ENCODE data around the gene CEP70. TPM values are rescaled to one million over a fixed set of nuclear protein-coding genes. Genes with fewer than 3 reads are reported as not detected.

CEP70 gene
- total and polyA plus RNA-seq, 2 donors (not counting 1 experiment from before 2014, with no cell fraction given): 1.00 to 9.6 TPM

DNA sequence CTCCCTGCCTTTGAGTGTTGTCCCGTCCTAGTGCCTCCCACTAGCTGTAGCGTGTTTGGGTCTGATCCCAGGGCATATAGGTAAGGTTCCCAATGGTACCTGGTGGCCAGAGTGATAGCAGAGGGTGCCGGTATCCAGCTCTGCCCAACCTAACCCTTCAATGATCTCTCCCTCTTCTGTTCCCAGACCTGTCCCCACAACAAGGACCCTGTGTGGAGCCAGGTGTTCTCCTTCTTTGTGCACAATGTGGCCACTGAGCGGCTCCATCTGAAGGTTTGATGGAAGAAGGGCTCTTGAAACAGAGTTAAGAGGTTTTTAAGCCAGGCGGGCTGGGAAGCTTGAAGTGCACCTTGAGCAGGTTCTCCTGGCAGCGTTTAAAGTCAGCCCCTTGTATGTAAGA, 124.2 kb downstream of the CEP70 start:
- Histone ChIP-seq H3K4me1 (ENCODE audit: control insufficient read depth in 2 of 2, insufficient read depth in 2 of 2, low read length in 2 of 2) (no peaks in the 10 kb centered on the region), H2AFZ (ENCODE audit: insufficient read depth, low read depth, low read length, poor library complexity, severe bottlenecking) (no peak overlapping the region), H3K27ac (ENCODE audit: low read length in 2 of 2) (no peak overlapping the region), H3K4me2 (replicated peaks; ENCODE audit: low read depth, low read length, poor library complexity, severe bottlenecking) (no peak overlapping the region), H3K9ac (ENCODE audit: low read length) (no peak overlapping the region), H3K27me3 (replicated peaks in 1 of 4; ENCODE audit: control extremely low read depth in 1 of 4, control insufficient read depth in 3 of 4, insufficient read depth in 4 of 4, low read length in 3 of 4) (no peaks in the 10 kb centered on the region), H3K9me3 (ENCODE audit: control extremely low read depth in 1 of 3, control insufficient read depth in 2 of 3, insufficient read depth in 1 of 3, low read length in 2 of 3) (peaks cover 0 to 3% (median 0%) of the 10 kb centered on the region in 3 donors), H3K4me3 (ENCODE audit: control extremely low read depth in 1 of 5, extremely low read depth in 1 of 5, insufficient read depth in 1 of 5, low read depth in 2 of 5, low read length in 4 of 5) (no peak overlapping the region), H4K20me1 (ENCODE audit: control insufficient read depth, insufficient read depth, low read length, poor library complexity, severe bottlenecking) (no peaks in the 10 kb centered on the region), H3K79me2 (ENCODE audit: control insufficient read depth, insufficient read depth, low read length) (no peaks in the 10 kb centered on the region), H3K36me3 (replicated peaks in 1 of 2; ENCODE audit: control extremely low read depth in 1 of 2, control insufficient read depth in 1 of 2, extremely low read depth in 1 of 2, insufficient read depth in 2 of 2, low read length in 1 of 2) (no peaks in the 10 kb centered on the region)
- ChIA-PET POLR2A (no interaction called here), CTCF (no interaction called here)
- H3K27ac Mint-ChIP-seq: no peak overlapping the region
- TF ChIP-seq EZH2 (IDR thresholded peaks at IDR 0.05; ENCODE audit: borderline replicate concordance, insufficient read depth, low read depth, low read length, poor library complexity, severe bottlenecking): no peak
- TF ChIP-seq, protein P1, sequence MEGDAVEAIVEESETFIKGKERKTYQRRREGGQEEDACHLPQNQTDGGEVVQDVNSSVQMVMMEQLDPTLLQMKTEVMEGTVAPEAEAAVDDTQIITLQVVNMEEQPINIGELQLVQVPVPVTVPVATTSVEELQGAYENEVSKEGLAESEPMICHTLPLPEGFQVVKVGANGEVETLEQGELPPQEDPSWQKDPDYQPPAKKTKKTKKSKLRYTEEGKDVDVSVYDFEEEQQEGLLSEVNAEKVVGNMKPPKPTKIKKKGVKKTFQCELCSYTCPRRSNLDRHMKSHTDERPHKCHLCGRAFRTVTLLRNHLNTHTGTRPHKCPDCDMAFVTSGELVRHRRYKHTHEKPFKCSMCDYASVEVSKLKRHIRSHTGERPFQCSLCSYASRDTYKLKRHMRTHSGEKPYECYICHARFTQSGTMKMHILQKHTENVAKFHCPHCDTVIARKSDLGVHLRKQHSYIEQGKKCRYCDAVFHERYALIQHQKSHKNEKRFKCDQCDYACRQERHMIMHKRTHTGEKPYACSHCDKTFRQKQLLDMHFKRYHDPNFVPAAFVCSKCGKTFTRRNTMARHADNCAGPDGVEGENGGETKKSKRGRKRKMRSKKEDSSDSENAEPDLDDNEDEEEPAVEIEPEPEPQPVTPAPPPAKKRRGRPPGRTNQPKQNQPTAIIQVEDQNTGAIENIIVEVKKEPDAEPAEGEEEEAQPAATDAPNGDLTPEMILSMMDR (IDR thresholded peaks at IDR 0.05): no peak
- 78% methylated on average over 4 of the region's 6 CpGs for WGBS (ENCODE audit: insufficient coverage)
- no peak for DNase-seq
- no peaks in the 10 kb centered on the region for H3K9me3 Mint-ChIP-seq (ENCODE audit: insufficient read depth)
- peaks cover 18% of the 10 kb centered on the region for H3K27me3 Mint-ChIP-seq
- H3K4me1 Mint-ChIP-seq: no peaks in the 10 kb centered on the region
- no peak overlapping the region for H3K4me3 Mint-ChIP-seq
- intact Hi-C loops (cut with micrococcal nuclease): no loop called here
- no peak for ATAC-seq (ENCODE audit: low read depth)

DNA sequence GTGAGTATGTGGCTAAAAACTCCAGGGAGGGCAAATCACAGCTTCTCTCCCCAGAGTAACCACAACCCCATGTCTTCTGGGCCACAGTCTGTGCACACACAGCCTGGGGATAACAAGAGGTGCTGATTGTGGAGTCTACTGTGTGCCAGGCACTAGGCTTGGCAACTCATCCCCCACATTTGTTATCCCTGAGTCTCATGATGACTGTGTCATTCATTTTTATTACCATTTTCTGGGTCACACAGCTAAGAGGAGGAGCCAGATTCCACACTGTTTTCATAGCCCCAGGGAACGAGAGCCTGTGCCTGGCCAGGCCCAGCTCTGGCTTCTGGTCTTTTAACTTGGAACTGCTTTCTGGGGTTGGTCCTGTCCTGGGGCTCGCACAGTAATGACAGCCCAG, 125.2 kb downstream of the CEP70 start:
- H2AFZ ChIP-seq (ENCODE audit: insufficient read depth, low read depth, low read length, poor library complexity, severe bottlenecking): no peak overlapping the region
- H3K36me3 ChIP-seq (replicated peaks in 1 of 2; ENCODE audit: control extremely low read depth in 1 of 2, control insufficient read depth in 1 of 2, extremely low read depth in 1 of 2, insufficient read depth in 2 of 2, low read length in 1 of 2): no peaks in the 10 kb centered on the region
- Mint-ChIP-seq H3K27me3 (peaks cover 18% of the 10 kb centered on the region), H3K4me3 (no peak overlapping the region), H3K4me1 (no peaks in the 10 kb centered on the region), H3K9me3 (ENCODE audit: insufficient read depth) (no peaks in the 10 kb centered on the region), H3K27ac (no peak overlapping the region)
- H3K4me3 ChIP-seq (ENCODE audit: control extremely low read depth in 1 of 5, extremely low read depth in 1 of 5, insufficient read depth in 1 of 5, low read depth in 2 of 5, low read length in 4 of 5): no peak overlapping the region
- no peaks in the 10 kb centered on the region for H4K20me1 ChIP-seq (ENCODE audit: control insufficient read depth, insufficient read depth, low read length, poor library complexity, severe bottlenecking)
- no peak overlapping the region for H3K9ac ChIP-seq (ENCODE audit: low read length)
- no peak for TF ChIP-seq EZH2 (IDR thresholded peaks at IDR 0.05; ENCODE audit: borderline replicate concordance, insufficient read depth, low read depth, low read length, poor library complexity, severe bottlenecking)
- TF ChIP-seq, protein P1 (IDR thresholded peaks at IDR 0.05): no peak
- H3K4me1 ChIP-seq (ENCODE audit: control insufficient read depth in 2 of 2, insufficient read depth in 2 of 2, low read length in 2 of 2): no peaks in the 10 kb centered on the region
- no peaks in the 10 kb centered on the region for H3K27me3 ChIP-seq (replicated peaks in 1 of 4; ENCODE audit: control extremely low read depth in 1 of 4, control insufficient read depth in 3 of 4, insufficient read depth in 4 of 4, low read length in 3 of 4)
- ATAC-seq (ENCODE audit: low read depth): no peak
- no peaks in the 10 kb centered on the region for H3K79me2 ChIP-seq (ENCODE audit: control insufficient read depth, insufficient read depth, low read length)
- CTCF ChIA-PET: no interaction called here
- H3K4me2 ChIP-seq (replicated peaks; ENCODE audit: low read depth, low read length, poor library complexity, severe bottlenecking): no peak overlapping the region
- no peak for DNase-seq
- intact Hi-C loops (cut with micrococcal nuclease): no loop called here
- no peak overlapping the region for H3K27ac ChIP-seq (ENCODE audit: low read length in 2 of 2)
- 92% methylated on average over 1 of the region's 2 CpGs for WGBS (ENCODE audit: insufficient coverage)
- POLR2A ChIA-PET: no interaction called here
- H3K9me3 ChIP-seq (ENCODE audit: control extremely low read depth in 1 of 3, control insufficient read depth in 2 of 3, insufficient read depth in 1 of 3, low read length in 2 of 3): peaks cover 0 to 3% (median 0%) of the 10 kb centered on the region in 3 donors

Data from B cell (primary cell).